Neuronal stem cell (in vitro differentiated cells): Measurements from ENCODE around the gene SPRYD3.
"Not testable (repeated sequence)": the region's sequence is repeated elsewhere in the genome, so short reads cannot be mapped to it uniquely, and the experiment has no call there.

ENCODE experiments used
- DNase-seq: peaks from one replicate; pipeline ENCODE4 v3.0.0-alpha.2; 2013; ENCODE audit warnings: low spot score
- H2AFZ ChIP-seq: one replicate; pipeline ENCODE4 v1.6.1; 2013; ENCODE audit warnings: mild to moderate bottlenecking, low read length, inconsistent platforms
- H2AK5ac ChIP-seq: 2 replicates; pipeline ENCODE4 v1.6.1; 2013; ENCODE audit warnings: low read depth, mild to moderate bottlenecking, inconsistent platforms, low read length, moderate library complexity, mixed read lengths
- H2BK120ac ChIP-seq: 2 replicates; pipeline ENCODE4 v1.6.1; 2013; ENCODE audit warnings: low read depth, mild to moderate bottlenecking, inconsistent platforms, low read length, moderate library complexity, mixed read lengths
- H2BK12ac ChIP-seq: one replicate; pipeline ENCODE4 v1.6.1; 2013; ENCODE audit warnings: low read length, inconsistent platforms
- H2BK15ac ChIP-seq: 2 replicates; pipeline ENCODE4 v1.6.1; 2013; ENCODE audit warnings: mild to moderate bottlenecking, low read length, inconsistent platforms, mixed read lengths
- H2BK5ac ChIP-seq: one replicate; pipeline ENCODE4 v1.6.1; 2013; ENCODE audit warnings: inconsistent platforms, mild to moderate bottlenecking, low read length, moderate library complexity
- H3K14ac ChIP-seq: one replicate; pipeline ENCODE4 v1.6.1; 2013; ENCODE audit warnings: low read length, inconsistent platforms
- H3K18ac ChIP-seq: 2 replicates; pipeline ENCODE4 v1.6.1; 2013; ENCODE audit warnings: low read length, inconsistent platforms
- H3K23ac ChIP-seq: 2 replicates; pipeline ENCODE4 v1.6.1; 2013; ENCODE audit warnings: low read depth, mild to moderate bottlenecking, mixed read lengths, low read length, inconsistent platforms; ENCODE audit not compliant: poor library complexity
- H3K27ac ChIP-seq: replicated peaks from 3 replicates; pipeline ENCODE4 v1.5.1; 2013; ENCODE audit warnings: low read length, inconsistent platforms
- H3K27me3 ChIP-seq, 3 experiments: 2 replicates each; pipeline ENCODE4 v1.6.1; 2013; ENCODE audit warnings: low read length in 3 of 3, mild to moderate bottlenecking in 2 of 3, inconsistent platforms in 1 of 3, low read depth in 1 of 3, mixed read lengths in 1 of 3, moderate library complexity in 1 of 3; ENCODE audit not compliant: control insufficient read depth in 3 of 3, insufficient read depth in 3 of 3
- H3K36me3 ChIP-seq, 2 donors: replicated peaks in 1 of 2; 2 replicates each; pipeline ENCODE4 v1.6.1; 2013; ENCODE audit warnings: low read length in 2 of 2; ENCODE audit not compliant: control insufficient read depth in 2 of 2, insufficient read depth in 2 of 2
- H3K4ac ChIP-seq: 2 replicates; pipeline ENCODE4 v1.6.1; 2013; ENCODE audit warnings: inconsistent platforms, mild to moderate bottlenecking, low read length, moderate library complexity
- H3K4me1 ChIP-seq, 2 donors: 1 replicate in 1 of 2; 2 replicates in 1 of 2; pipeline ENCODE4 v1.6.1; 2013; ENCODE audit warnings: low read length in 2 of 2, low read depth in 1 of 2; ENCODE audit not compliant: control insufficient read depth in 2 of 2, insufficient read depth in 1 of 2
- H3K4me2 ChIP-seq: one replicate; pipeline ENCODE4 v1.6.1; 2013; ENCODE audit warnings: mild to moderate bottlenecking, low read length, inconsistent platforms; ENCODE audit not compliant: insufficient read depth, poor library complexity, severe bottlenecking
- H3K4me3 ChIP-seq, 2 donors: 2 replicates each; pipeline ENCODE4 v1.5.1; 2013; ENCODE audit warnings: low read length in 2 of 2, mild to moderate bottlenecking in 2 of 2, inconsistent platforms in 1 of 2, moderate library complexity in 1 of 2
- H3K79me1 ChIP-seq: one replicate; pipeline ENCODE4 v1.6.1; 2013; ENCODE audit warnings: low read depth, mild to moderate bottlenecking, inconsistent platforms, low read length, moderate library complexity
- H3K9ac ChIP-seq: one replicate; pipeline ENCODE4 v1.6.1; 2013; ENCODE audit warnings: mild to moderate bottlenecking, low read depth, low read length, inconsistent platforms; ENCODE audit not compliant: poor library complexity
- H3K9me3 ChIP-seq, 2 donors: replicated peaks in 1 of 2; 2 replicates each; pipeline versions ENCODE3 to v1.6.1; 2013; ENCODE audit warnings: low read length in 2 of 2, mild to moderate bottlenecking in 2 of 2, inconsistent platforms in 1 of 2, low read depth in 1 of 2, mixed read lengths in 1 of 2, moderate library complexity in 1 of 2; ENCODE audit not compliant: control insufficient read depth in 2 of 2, insufficient read depth in 1 of 2
- H4K8ac ChIP-seq: one replicate; pipeline ENCODE4 v1.6.1; 2013; ENCODE audit warnings: low read depth, mild to moderate bottlenecking, inconsistent platforms, low read length, moderate library complexity
- H4K91ac ChIP-seq: one replicate; pipeline ENCODE4 v1.6.1; 2013; ENCODE audit warnings: low read length, low read depth, mild to moderate bottlenecking, inconsistent platforms; ENCODE audit not compliant: poor library complexity
- WGBS, 2 donors: extraction: QIAGEN DNeasy Blood & Tissue Kit; methylation state at CpG; one replicate each; pipeline ENCODE4 v1.1.7; 2013; ENCODE audit warnings: missing lambda C conversion rate in 2 of 2, mixed read lengths in 1 of 2; ENCODE audit not compliant: insufficient read length in 2 of 2, insufficient replicate concordance in 1 of 2; ENCODE audit errors: extremely low coverage in 2 of 2; 5-methylcytosine and 5-hydroxymethylcytosine counted together

Gene SPRYD3

GRCh38 chr12:53113136-53113705 is 34.0 kb upstream of the SPRYD3 start:
- WGBS, 2 donors, result no CpG with 5 or more reads among the region's 12 CpGs
- Histone ChIP-seq H3K18ac (no peak overlapping the region), H3K4me2 (no peak overlapping the region), H4K91ac (no peak overlapping the region), H3K4me1 (peaks cover 0 to 1% of the 10 kb centered on the region in 2 donors), H2AFZ (no peak overlapping the region), H3K27ac (no peak overlapping the region), H2BK120ac (no peak overlapping the region), H3K4ac (no peak overlapping the region), H3K4me3 (no peak overlapping the region), H3K79me1 (no peaks in the 10 kb centered on the region), H2BK12ac (no peak overlapping the region), H2BK15ac (no peak overlapping the region), H3K23ac (no peak overlapping the region), H3K27me3 (peaks cover 0 to 4% (median 0%) of the 10 kb centered on the region in 3 experiments), H3K14ac (no peak overlapping the region), H3K36me3 (no peaks in the 10 kb centered on the region), H2BK5ac (no peak overlapping the region), H4K8ac (no peak overlapping the region), H3K9me3 (no peaks in the 10 kb centered on the region), H3K9ac (no peak overlapping the region), H2AK5ac (no peak overlapping the region)
- DNase-seq, result no peak

- H3K27ac ChIP-seq, H3K4me3 ChIP-seq, H3K4ac ChIP-seq, H4K8ac ChIP-seq, H2BK5ac ChIP-seq, H3K23ac ChIP-seq, H3K4me2 ChIP-seq, H3K27me3 ChIP-seq, H3K36me3 ChIP-seq, H2BK120ac ChIP-seq, H3K9ac ChIP-seq, H3K14ac ChIP-seq, H2BK15ac ChIP-seq, H3K4me1 ChIP-seq, H2AFZ ChIP-seq, H3K9me3 ChIP-seq, H4K91ac ChIP-seq, H2BK12ac ChIP-seq, H2AK5ac ChIP-seq, H3K79me1 ChIP-seq, DNase-seq, H3K18ac ChIP-seq: not testable (repeated sequence)
- WGBS, 2 donors, result no CpG with 5 or more reads among the region's 7 CpGs
These were observed 33.2 kb upstream of the SPRYD3 start for GRCh38 chr12:53112431-53112830.

GRCh38 chr12:53107122-53107521 is 27.9 kb upstream of the SPRYD3 start:
- no peak overlapping the region for H3K18ac ChIP-seq
- no peak overlapping the region for H3K23ac ChIP-seq
- no peak overlapping the region for H4K8ac ChIP-seq
- H2BK5ac ChIP-seq, result no peak overlapping the region
- H3K4me2 ChIP-seq, result no peak overlapping the region
- no peak overlapping the region for H4K91ac ChIP-seq
- no peaks in the 10 kb centered on the region for H3K9me3 ChIP-seq
- peaks cover 5 to 22% of the 10 kb centered on the region in 2 donors for H3K4me1 ChIP-seq
- no CpG with 5 or more reads among the region's 7 CpGs for WGBS, 2 donors
- H3K9ac ChIP-seq, result no peak overlapping the region
- H3K4ac ChIP-seq, result no peak overlapping the region
- H3K4me3 ChIP-seq, result no peak overlapping the region
- H3K27ac ChIP-seq, result no peak overlapping the region
- H2BK15ac ChIP-seq, result no peak overlapping the region
- no peak overlapping the region for H2BK120ac ChIP-seq
- no peaks in the 10 kb centered on the region for H3K79me1 ChIP-seq
- peaks cover 0 to 6% (median 0%) of the 10 kb centered on the region in 3 experiments for H3K27me3 ChIP-seq
- H3K14ac ChIP-seq, result no peak overlapping the region
- no peak overlapping the region for H2AK5ac ChIP-seq
- H3K36me3 ChIP-seq, result no peaks in the 10 kb centered on the region
- H2AFZ ChIP-seq, result no peak overlapping the region
- no peak overlapping the region for H2BK12ac ChIP-seq
- no peak for DNase-seq

GRCh38 chr12:53105712-53106439 is 26.7 kb upstream of the SPRYD3 start:
- Histone ChIP-seq H3K4me3 (no peak overlapping the region), H3K27ac (no peak overlapping the region), H2AFZ (no peak overlapping the region), H2BK120ac (no peak overlapping the region), H3K18ac (no peak overlapping the region), H2AK5ac (peak overlapping the region; percentile 65), H3K36me3 (no peaks in the 10 kb centered on the region), H3K23ac (no peak overlapping the region), H2BK15ac (peak overlapping the region; percentile 1), H2BK12ac (peak overlapping the region; percentile 46), H3K4me1 (peaks cover 5 to 23% of the 10 kb centered on the region in 2 donors), H4K8ac (no peak overlapping the region), H3K27me3 (peaks cover 0 to 12% (median 0%) of the 10 kb centered on the region in 3 experiments), H4K91ac (no peak overlapping the region), H3K9ac (no peak overlapping the region), H3K4ac (no peak overlapping the region), H3K14ac (no peak overlapping the region), H2BK5ac (peak overlapping the region; percentile 69), H3K79me1 (no peaks in the 10 kb centered on the region), H3K4me2 (no peak overlapping the region), H3K9me3 (no peaks in the 10 kb centered on the region)
- DNase-seq, result no peak
- WGBS, 2 donors, result no CpG with 5 or more reads among the region's 7 CpGs
